Superior temporal gyrus (tissue), 1 donor: Measurements from ENCODE around the gene RPS6KA6.

Source experiments
- DNase-seq: peaks from one replicate; pipeline ENCODE4 v3.0.0-alpha.2; 2016; ENCODE audit errors: extremely low spot score

RPS6KA6 gene

DNA sequence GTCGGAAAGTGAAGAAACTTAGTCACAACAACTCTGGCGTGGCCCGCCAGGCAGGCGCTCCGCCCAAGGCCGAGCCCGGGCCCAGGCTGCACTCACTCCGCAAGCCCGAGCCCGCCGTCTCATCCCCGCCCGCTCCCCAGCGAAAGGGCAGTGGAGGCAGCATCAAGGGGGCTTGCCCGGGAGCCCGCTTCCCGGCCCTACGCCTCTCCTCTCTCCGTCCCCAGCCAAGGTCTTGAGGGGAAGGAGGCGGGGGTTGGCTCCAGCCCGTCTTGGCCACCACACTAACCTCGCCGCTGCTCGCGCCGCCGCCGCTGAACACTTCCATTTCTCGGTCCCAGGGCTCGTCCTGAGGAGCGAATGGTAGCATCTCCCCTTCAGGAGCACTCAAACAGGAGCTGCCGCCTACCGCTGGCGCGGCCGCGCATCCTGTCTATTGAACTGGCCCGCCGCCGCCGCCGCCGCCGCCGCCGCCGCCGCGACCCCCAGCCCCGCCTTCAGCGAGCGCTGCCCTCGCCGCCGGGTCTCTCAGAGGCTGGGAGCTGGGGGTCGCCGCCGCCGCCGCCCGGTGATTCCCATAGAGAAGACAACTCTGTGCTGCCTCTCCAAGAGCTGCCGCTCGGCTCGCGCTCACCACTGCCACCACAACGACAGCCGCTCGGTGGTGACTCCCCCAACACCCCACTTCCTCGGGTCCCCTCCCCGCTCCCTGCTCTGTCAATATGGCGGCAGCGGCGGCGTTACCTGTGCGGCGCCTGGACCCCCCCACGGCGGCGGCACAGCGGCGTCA is at the start of gene RPS6KA6:
TSS of gene RPS6KA6 (minus strand) at position 667 of the 787 bp plus-strand sequence. CDS start at position 367, 300 bp downstream.
- DNase-seq: no peak

DNA sequence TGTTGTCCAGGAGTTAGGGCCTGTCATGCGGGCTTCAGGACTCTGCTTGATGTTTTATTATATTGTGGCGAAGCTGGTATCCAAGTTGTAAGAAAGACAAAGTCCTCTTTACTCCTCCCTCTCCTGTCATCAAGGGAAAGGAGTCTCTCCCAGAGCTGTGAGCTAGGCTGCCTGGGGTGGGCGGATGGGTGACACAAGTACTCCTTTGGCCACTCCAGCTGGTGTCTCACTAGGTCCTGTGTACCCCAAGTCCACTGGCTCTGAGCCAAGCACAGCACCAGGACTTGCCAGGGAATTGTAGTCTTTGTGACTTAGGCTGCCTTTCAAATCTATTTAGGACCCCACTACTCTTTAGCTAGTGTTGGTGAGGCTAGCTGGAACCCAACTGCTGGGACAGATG is 36.7 kb upstream of the RPS6KA6 start:
- DNase-seq: no peak

DNA sequence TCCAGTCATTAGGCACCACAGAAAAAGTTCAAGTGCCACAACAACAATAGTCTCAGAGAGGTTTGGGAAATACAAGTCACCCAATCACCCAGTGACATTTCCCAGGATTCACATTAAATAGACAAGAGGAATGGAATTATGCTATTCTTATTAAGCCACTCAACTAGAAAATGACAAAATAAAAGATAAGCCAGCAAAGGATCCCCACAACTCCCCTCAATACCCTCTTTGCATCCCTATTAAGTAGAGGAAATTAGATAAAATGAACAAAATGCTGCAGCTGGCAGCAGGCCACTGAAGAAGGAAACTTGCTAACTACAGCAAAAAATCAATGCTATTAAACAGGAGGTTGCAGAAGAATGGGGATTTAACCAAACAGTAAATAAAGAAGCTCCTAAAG is 35.3 kb upstream of the RPS6KA6 start:
- DNase-seq: no peak

DNA sequence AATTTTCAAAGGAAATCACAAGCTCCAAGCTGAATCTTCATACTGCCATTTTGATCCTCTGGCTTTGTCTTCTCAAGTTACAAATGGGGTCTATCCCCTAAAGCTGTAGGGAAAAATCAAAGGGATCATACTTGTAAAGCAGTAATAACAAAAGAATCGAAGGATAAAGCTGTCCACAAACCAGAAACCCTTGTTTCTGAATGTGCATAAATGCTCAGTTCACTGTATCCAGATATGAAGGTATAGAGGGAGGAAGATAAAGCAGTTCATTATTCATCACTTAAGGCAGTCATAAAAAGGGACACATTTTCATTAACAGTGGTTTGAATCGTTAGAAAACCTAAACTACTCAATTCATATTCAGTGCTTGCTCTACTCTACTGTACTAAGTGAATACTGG is 33.2 kb upstream of the RPS6KA6 start:
- no peak for DNase-seq

DNA sequence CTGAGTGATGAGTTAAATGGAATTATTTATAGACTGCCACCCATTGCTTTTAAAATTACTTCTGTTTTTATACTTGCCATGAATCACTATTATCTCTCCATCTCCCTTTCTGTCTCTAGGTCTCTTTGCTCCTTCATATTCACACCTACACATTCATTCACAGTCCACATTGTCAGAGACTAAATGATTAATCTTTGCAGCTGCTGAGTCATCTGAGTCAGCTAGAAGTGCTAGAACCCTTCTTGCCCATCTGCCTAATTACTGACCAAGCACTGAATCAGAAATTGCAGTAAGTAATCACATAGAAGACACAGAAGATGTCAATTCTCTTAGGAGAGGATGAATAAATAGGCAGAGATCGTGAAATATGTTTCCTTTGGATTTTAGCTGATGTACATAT is 31.6 kb upstream of the RPS6KA6 start:
- peak; percentile 20 for DNase-seq

DNA sequence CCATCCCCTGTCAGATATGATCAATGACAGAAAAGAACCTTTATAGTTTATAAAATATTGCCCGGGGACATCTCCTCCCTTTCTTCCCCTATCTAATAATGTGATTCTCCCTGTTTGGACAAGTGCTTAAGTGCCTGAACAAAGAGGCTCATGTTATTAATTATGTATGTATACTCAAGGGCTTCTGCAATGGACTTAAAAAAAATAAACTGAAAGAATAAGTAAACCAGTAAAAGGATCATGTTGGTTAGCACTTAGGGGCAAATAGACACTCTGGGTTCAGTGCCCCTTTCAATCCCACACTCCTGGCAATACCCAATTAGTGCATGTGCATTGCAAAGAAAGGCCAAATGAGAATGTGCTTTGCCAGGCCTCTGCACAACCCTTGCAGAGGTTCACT is 30.7 kb upstream of the RPS6KA6 start:
- no peak for DNase-seq

DNA sequence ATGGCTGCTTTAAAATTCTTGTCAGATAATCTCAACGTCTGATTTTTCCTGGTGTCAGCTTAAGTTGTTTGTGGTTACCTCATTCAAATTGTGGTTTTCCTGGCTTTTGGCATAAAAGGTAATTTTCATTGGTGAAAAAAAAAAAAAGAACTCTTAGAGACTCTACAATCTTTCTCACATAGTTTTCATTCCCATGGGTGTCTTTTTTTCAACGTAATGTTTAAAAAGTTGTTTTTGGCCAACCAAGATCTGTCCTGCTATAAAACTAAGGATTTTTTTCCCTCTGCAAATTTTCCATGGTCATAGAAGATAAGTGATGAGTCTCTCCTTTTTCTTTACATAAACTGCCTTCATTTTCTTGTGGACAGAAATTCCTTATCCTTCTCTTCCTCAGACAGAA is 28.9 kb upstream of the RPS6KA6 start:
- DNase-seq: no peak

DNA sequence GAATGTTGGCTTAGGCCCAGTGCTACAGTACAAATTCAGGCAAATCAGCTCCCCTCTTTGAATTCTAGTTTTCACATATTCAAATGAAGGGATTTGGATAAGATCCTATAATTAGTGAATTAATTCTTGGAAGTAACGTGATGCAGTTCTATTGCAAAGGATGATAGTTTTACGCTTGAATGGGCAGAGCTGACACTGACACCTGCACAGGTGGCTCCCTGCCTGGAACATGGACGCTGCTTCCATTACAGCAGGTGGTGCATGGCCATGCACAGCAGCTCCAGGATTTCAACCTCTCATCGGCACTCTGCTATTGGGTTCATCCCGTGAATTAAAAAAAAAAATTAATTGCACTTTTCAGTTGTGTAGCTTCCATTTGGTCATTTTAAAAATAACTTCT is 28.4 kb upstream of the RPS6KA6 start:
- DNase-seq: no peak

DNA sequence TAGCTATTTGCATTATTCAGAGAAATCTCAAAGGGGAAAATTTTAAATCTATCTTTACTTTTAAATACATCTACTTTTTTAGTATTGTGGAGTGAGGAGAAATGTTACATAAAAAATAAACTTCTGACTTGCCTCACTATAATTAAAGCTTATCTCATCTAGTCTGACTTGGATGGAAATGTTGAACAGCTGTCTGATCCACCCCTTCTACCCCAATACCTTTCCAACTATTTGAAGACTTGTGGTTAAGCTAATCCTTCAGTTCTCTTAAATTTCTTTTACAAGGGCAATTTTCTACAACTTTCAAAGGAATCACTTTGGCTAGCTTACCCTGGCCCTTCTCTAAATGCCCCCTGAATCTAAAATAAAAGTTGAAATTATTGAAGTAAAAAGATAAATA is 17.3 kb upstream of the RPS6KA6 start:
- no peak for DNase-seq

DNA sequence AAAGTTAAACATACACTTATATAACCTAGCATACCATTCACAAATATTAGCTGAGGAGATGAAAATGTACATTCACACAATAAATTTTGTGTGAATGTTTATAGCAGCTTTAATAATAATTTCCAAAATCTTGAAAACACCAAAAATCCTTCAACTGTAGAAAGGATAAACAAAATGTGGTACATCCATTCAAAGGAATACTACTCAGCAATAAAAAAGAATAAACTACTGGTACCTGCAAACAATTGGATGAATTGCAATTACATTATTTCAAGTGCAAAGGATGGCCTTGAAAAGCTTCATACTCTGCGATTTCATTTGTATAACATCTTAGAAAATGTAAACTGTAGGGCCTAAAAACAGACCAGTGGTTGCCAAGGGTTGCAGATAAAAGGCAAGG is 11.7 kb upstream of the RPS6KA6 start:
- DNase-seq: no peak

DNA sequence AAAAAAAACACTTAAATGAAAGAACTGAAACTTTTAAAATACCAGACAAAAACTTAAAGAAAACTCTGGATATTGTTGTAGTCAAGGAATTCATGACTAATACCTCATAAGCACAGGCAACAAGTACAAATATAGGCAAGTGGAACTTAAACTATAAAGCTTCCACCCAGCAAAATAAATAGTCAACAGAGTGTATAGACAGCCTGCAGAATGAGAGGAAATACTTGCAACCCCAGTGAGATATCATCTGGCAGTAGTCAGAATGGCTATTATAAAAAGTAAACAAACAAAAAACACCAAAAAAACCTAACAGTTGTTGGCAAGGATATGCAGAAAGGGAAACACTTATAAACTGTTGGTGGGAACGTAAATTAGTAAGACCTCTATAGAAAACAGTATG is 9.6 kb upstream of the RPS6KA6 start:
- no peak for DNase-seq

DNA sequence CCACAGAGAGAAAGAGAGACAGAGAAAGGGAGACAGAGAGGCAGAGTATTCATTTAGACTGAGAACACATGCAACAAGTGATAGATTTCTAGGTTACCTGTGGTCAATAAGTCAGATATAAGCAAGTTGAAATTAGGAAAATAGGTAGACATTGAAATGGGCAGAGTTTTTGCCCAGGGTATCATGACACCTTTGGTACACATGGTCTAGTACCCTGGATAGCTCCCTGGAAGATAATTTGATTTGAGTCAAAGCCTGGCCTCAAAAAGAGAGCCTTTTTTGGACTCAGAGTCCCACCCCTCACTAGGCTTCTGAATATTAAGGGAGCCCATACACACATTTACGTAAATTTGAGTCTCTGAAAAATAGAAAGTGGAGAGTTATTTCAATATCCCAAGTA is 4.0 kb upstream of the RPS6KA6 start:
- DNase-seq: no peak

DNA sequence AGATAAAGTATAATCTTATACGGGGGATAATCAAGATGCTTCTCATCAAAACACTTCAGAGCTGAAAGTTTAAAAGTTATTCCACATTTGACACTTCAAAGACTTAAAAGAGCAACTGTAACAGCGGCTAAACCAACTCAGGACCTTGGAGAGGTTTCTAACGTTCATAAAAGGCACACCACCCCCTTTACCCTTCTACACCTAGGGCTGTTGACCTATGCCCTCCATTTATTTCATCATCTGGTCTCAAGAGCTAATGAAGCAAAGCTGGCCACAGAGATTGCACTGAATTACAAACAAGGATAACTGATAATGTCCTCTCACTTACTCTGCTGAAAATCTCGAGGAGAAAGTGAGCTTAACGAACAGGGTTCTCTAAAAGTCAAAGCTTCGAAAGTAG is 1.1 kb upstream of the RPS6KA6 start:
- DNase-seq: no peak

DNA sequence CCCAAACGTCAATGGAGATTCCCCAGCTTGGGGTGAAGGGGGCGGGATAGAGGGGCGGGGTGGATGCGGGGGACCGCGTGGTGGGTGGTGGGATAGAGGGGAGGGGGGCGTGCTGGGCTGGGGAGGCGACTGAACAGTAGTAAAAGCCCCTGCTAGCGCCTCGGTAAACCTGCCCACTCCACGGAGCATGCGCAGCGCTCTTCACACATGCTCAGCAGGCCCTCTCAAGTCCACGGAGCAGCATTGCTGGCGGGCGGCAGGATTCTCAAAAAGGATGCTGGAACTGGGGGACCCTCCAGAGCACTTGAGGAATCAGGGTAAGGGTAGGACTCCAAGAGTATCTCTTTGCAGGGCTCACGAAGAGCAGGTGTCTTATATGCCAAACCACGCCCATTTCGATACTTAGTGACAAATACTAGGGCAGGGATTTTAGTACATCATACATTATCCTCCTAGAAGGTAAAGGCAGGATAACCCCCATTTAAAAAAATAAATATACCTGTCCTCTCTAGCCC is 378 bp upstream of the RPS6KA6 start:
- DNase-seq: peak; percentile 43

DNA sequence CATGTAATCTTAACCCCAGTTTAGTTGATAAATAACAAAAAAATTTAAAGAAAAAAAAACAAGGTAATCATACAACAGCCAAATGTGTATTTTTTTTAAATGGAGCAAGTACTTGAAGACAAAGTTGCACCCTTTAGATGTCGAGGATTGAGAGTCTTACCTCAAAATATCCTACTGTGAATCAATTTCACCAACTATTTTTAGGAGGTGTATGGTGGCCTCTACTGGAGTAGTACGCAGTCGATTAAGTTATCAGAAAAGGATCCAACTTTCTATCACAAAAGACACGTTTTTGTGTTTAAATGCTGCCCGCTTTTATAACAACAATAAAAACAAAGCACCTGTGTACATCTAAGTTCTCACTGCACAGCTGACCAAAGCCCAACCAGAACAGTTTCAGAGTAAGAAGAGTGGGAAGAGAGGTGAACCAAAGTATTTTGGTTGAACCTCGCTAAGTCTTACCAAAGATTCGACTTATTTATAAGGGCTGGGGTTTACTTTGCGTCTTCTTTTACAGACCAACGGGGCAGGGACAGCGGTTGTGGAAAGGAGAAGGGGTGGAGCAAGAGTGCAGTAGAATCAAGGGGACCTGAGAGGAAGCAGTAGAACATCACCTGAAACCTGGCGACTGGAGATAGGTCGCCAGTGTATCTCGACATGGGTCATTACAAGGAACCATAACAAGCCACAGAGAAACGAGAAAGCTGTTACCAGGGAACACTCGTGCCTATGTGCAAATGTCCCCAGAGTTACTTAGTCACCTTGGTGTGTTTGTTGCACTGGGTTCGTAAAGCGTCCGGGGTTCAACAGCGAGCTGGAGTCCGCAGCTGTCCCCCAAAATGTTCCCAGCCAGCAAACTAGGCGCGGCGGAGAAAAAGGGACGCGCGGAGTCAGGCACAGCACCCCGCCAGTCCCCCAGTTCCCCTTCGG is 1.1 kb downstream of the RPS6KA6 start:
- DNase-seq: no peak

DNA sequence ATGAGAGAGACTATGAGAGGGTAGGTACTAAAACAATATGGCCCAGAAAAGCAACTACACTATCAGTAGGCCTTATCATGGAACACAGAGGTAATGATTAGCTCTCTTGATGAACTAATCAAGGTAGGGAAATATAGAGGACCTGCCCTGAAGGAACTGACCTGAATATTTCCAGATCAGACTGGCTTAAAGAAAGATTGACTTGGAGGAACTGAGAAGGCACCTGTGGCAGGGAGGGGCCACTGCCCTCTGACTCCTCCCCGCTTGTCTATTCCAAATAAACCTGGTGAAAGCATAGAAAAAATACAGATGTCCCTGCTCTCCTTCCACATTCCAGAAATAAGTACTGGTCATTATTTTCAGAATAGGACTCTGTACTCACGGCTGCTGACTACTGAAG is 5.5 kb downstream of the RPS6KA6 start:
- DNase-seq: no peak

DNA sequence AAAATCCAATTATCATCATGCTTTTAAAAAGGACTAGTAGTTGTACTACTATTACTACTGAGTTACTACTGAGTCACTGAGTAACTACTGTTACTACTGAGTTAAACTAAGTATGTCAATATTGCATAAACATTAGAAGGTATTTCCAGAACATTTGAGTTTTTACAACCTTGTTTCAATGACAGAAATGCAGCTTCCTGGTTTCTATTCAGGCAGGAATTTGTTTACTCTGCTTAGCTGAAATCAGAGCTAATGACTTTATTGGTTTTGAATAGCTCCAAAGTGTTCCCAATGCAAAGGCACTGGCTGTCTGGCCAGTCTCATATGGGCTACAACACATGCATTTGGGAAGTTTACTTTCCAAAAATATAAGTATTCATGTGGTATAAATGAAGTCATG is 12.0 kb downstream of the RPS6KA6 start:
- DNase-seq: no peak

DNA sequence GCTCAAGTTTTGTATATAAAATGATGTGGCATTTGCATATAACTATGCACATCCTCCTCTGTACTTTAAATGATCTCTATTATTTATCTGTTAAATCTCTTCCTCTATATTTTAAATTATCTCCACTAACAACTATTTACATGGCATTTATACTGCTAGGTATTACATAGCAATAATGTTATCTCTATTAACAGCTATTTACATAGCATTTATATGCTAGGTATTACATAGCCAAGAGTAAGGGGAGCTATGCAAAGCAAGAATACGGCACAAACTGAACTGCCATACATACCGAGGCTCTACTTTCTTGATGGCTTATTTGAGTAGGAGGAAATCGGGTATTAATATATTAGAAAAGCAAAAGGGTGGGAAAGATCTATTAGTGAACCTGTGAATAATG is 12.7 kb downstream of the RPS6KA6 start:
- DNase-seq: no peak

DNA sequence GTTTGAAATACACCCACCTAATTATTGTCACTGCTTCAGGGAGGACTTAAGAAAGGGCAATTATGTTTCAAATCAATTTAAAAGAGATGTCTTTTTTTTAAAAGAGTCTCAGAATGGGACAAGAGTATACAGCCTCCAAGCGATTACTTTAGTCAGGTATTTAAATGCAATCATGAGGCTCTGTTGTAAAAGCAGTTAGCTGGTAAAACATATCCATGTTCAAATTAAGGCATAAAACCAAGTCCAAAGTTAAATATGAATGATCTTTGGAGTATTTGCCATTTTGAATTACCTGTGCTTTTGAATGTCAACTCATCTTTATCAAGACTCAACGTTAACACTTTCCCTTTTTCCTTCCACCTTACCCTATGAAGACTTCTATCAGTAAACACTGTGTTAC is 13.7 kb downstream of the RPS6KA6 start:
- no peak for DNase-seq

DNA sequence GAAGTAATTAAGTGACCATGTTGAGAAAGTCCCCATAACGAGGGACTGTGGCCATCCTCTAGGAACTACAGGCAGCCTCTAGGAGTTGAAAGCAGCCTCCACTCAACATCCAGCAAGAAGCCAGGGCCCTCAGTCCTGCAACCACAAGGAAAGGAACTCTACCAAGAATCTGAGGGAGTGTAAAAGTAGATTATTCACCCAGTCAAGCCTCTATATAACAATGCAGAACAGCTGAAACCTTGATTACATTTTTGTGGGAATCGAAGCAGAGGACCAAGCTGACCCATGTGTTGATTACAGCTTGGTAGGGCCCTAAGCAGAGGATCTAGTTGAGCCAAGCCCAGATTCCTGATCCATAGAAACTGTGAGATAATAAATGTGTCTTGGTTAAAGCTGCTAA is 17.1 kb downstream of the RPS6KA6 start:
- no peak for DNase-seq

DNA sequence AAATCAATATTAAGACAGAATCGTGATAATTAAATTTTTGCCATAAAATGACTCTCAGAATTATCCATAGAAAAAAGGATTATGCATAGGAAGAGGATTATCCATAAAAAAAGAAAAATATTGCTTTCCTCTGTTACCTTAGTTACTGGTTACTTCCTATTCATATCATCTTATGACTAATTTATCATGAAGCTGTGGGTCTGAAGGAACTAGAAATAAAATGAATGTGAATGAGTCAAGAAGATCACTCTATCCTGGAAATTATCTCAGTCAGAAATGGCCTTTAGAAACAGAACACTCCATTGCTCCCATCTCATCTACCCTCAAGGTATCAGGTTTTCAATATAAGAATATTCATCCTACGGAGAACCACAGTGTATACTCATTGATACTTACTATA is 19.4 kb downstream of the RPS6KA6 start:
- DNase-seq: no peak

DNA sequence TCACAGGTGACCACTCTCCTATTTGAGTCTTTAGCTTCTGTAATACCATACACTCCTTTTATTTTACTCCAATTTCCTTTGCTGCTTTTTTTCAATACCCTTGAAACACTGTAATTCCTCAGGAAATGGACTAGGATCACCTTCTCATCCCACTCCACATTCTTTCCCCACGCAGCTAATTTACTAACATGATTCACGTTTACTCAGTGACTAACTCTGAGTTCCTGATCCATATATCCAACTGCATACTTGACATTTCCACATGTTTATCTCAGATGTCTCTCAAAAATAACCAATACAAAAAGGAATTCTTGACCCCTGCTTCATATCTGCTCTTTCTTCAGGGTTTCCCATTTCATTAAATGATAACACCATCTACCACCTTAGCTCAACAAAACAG is 19.9 kb downstream of the RPS6KA6 start:
- no peak for DNase-seq

DNA sequence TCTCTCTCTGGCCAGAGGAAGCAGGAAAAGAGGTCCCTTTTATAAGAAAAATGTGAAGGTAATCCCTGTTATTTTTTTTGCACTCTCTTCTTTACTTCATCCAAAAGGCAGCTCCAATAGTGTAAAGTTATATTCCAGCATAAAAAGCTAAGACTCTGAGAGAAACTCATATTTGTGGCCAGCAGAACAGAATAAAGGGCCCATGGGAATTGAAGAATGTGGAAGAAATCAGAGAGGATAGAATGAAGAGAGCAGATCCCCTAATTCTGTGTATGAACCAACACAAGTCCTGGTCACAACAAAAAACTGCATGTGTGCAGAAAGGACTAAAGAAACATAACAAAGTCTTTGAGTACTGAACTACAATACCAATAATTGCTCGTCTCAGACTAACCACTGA is 22.3 kb downstream of the RPS6KA6 start:
- DNase-seq: no peak
